Putamen (tissue), 1 donor: ENCODE data around the gene C1orf210.
A peak's percentile ranks its signal among the peaks of the same experiment; 100 is the strongest.

Experiments used
- DNase-seq: peaks from one replicate; pipeline ENCODE4 v3.0.0-alpha.2; 2016; ENCODE audit warnings: low spot score

The C1orf210 gene

GRCh38 chr1:43250351-43250761 lies 35.0 kb downstream of the C1orf210 start:
- DNase-seq: no peak

GRCh38 chr1:43247256-43247921 lies 38.0 kb downstream of the C1orf210 start:
- DNase-seq: no peak

- DNase-seq: no peak
Measured at GRCh38 chr1:43246466-43247213, 38.7 kb downstream of the C1orf210 start.

GRCh38 chr1:43243299-43243698 lies 42.1 kb downstream of the C1orf210 start:
- DNase-seq: no peak

- no peak for DNase-seq
Measured at GRCh38 chr1:43241413-43241836, 44.0 kb downstream of the C1orf210 start.

GRCh38 chr1:43239484-43239883 lies 45.9 kb downstream of the C1orf210 start:
- no peak for DNase-seq

GRCh38 chr1:43238991-43239469 lies 46.4 kb downstream of the C1orf210 start:
- DNase-seq: no peak

- peak; percentile 83 for DNase-seq
Measured at GRCh38 chr1:43238085-43238484, 47.3 kb downstream of the C1orf210 start.

- no peak for DNase-seq
Measured at GRCh38 chr1:43237121-43237520, 48.3 kb downstream of the C1orf210 start.

- no peak for DNase-seq
Measured at GRCh38 chr1:43235451-43236121, 49.8 kb downstream of the C1orf210 start.

- no peak for DNase-seq
Measured at GRCh38 chr1:43235040-43235439, 50.3 kb downstream of the C1orf210 start.

GRCh38 chr1:43234267-43234666 lies 51.1 kb downstream of the C1orf210 start:
- DNase-seq: no peak

GRCh38 chr1:43233631-43234030 lies 51.8 kb downstream of the C1orf210 start:
- no peak for DNase-seq

GRCh38 chr1:43232482-43232881 lies 52.9 kb downstream of the C1orf210 start:
- no peak for DNase-seq

- no peak for DNase-seq
Measured at GRCh38 chr1:43232074-43232473, 53.3 kb downstream of the C1orf210 start.
